Aorta (tissue), 5 donors: ENCODE results near the gene BANK1. TPM values are rescaled to one million over a fixed set of nuclear protein-coding genes. Genes with fewer than 3 reads are reported as not detected.

Source experiments
- ATAC-seq: fragments of 200-7000 bp; cut with Tn5 transposase; one replicate; pipeline ENCODE4 v1.9.1; 2022; ENCODE audit warnings: moderate library complexity; ENCODE audit not compliant: low FRiP score
- DNase-seq, 2 donors: peaks; one replicate each; pipeline ENCODE4 v3.0.0-alpha.2; 2020
- H3K27ac ChIP-seq, 2 donors: one replicate each; pipeline ENCODE4 v1.5.1; 2013; ENCODE audit warnings: low read length in 2 of 2, mild to moderate bottlenecking in 2 of 2, moderate library complexity in 2 of 2, control low read depth in 1 of 2, inconsistent platforms in 1 of 2, low read depth in 1 of 2
- H3K27me3 ChIP-seq, 2 donors: one replicate each; pipeline ENCODE4 v1.6.1; 2013; ENCODE audit warnings: control low read depth in 1 of 2, low read length in 1 of 2, mild to moderate bottlenecking in 1 of 2, moderate library complexity in 1 of 2; ENCODE audit not compliant: insufficient read depth in 2 of 2, control insufficient read depth in 1 of 2
- H3K36me3 ChIP-seq, 2 donors: one replicate each; pipeline ENCODE4 v1.6.1; 2013; ENCODE audit warnings: control low read depth in 1 of 2, low read length in 1 of 2, mild to moderate bottlenecking in 1 of 2; ENCODE audit not compliant: insufficient read depth in 2 of 2, control insufficient read depth in 1 of 2
- H3K4me1 ChIP-seq, 2 donors: one replicate each; pipeline ENCODE4 v1.6.1; 2013; ENCODE audit warnings: low read length in 2 of 2, control low read depth in 1 of 2, mild to moderate bottlenecking in 1 of 2, moderate library complexity in 1 of 2; ENCODE audit not compliant: insufficient read depth in 2 of 2, control insufficient read depth in 1 of 2
- H3K4me3 ChIP-seq, 2 donors: one replicate each; pipeline ENCODE4 v1.5.1; 2013; ENCODE audit warnings: low read length in 2 of 2, control low read depth in 1 of 2, mild to moderate bottlenecking in 1 of 2
- H3K9me3 ChIP-seq: one replicate; pipeline ENCODE4 v1.6.1; 2013; ENCODE audit warnings: mild to moderate bottlenecking, low read length; ENCODE audit not compliant: control insufficient read depth
- WGBS, 2 donors: extraction: QIAGEN DNeasy Blood & Tissue Kit; methylation state at CpG; one replicate each; pipeline ENCODE4 v1.1.7; 2013; 5-methylcytosine and 5-hydroxymethylcytosine counted together
- intact Hi-C, 2 donors: fragments of 100-400 bp; cut with DNase I; formaldehyde crosslinking; loops; one replicate each; pipeline versions ENCODE4 v1.14.2 to v1.15.0; 2022
- polyA plus RNA-seq, 2 donors: library from polyadenylated mRNA; stranded (reverse); fragments of 200-250 nt; gene quantifications; one replicate each; pipeline ENCODE4 v1.2.3, GENCODE V29; 2013
- total RNA-seq, 2 donors: library from RNA; stranded (reverse); fragmentation: NEBNext Ultra II Directional; extraction: Animal tissue kit (Norgen Biotek cat#: 25700); gene quantifications; one replicate each; pipeline ENCODE4 v1.2.1, GENCODE V29; 2021
- donor health status: healthy with polysubstance abuse.
- donor health status: Bipolar disorder and iron deficiency.
- donor health status: DM: no; HTN: no; CAD: no.
- donor health status: DM: no; HTN: no; CAD: no.
- donor health status: DM: yes; HTN: yes; CAD: no.

The BANK1 gene
- total and polyA plus RNA-seq, 4 donors = 0.05 to 1.8 (median 1.2) TPM

GRCh38 chr4:101950258-101950979 lies 159.9 kb downstream of the BANK1 start:
- ATAC-seq (no peak), DNase-seq (no peak)
- no peak overlapping the region for H3K27ac ChIP-seq
- 63 to 64% methylated on average over 3 of the region's 3 CpGs for WGBS, 2 donors
- no peaks in the 10 kb centered on the region for H3K9me3 ChIP-seq
- H3K4me3 ChIP-seq = no peak overlapping the region
- no peaks in the 10 kb centered on the region for H3K4me1 ChIP-seq
- H3K36me3 ChIP-seq = no peaks in the 10 kb centered on the region
- peaks cover 0 to 3% of the 10 kb centered on the region in 2 donors for H3K27me3 ChIP-seq
- intact Hi-C loops = no loop called here

DNA sequence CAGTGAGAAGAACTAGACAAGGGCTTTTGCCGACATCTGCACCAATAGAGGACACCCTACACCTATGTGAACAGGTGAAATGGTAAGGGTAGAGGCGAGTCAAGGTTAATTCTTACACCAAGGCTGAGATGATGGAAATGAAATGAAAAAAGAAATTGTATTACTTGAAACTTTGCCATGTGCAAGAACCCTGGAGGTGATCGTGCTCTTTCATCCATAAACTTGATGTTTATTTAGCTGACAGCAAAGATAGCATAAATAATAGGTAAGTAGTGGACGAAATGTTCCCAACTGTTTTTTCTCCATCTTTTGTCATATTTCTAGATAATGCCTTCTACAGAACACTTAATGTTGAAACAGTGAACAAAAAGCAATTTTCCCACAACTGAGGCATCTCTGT lies 162.5 kb downstream of the BANK1 start:
- no peaks in the 10 kb centered on the region for H3K36me3 ChIP-seq
- 67 to 76% methylated on average over 4 of the region's 4 CpGs for WGBS, 2 donors
- H3K27ac ChIP-seq = no peak overlapping the region

DNA sequence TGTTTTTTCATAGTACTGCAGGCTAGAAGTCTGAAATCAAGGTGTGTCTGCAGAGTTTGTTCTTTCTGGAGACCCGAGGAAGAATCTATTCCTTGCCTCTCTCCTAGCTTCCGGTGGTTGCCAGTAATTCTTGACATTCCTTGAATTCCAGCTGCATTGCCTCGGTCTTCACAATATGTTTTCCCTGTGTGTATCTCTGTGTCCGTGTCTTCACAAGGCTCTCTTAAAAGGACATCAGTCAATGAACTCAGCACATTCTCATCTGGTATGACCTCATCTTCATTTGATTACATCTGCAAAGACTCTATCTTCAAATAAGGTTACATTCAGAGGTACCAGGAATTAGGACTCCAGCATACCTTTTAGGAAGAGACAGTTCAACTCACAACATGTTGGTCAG lies 163.4 kb downstream of the BANK1 start:
- no peak for ATAC-seq
- intact Hi-C loops = no loop called here
- no peaks in the 10 kb centered on the region for H3K36me3 ChIP-seq

More for the DNA sequence above, 162.5 kb downstream of the BANK1 start:
- intact Hi-C loops = no loop called here
- no peaks in the 10 kb centered on the region for H3K9me3 ChIP-seq
- ATAC-seq (no peak), DNase-seq (no peak)
- peaks cover 0 to 3% of the 10 kb centered on the region in 2 donors for H3K27me3 ChIP-seq
- no peak overlapping the region for H3K4me3 ChIP-seq
- no peaks in the 10 kb centered on the region for H3K4me1 ChIP-seq

DNA sequence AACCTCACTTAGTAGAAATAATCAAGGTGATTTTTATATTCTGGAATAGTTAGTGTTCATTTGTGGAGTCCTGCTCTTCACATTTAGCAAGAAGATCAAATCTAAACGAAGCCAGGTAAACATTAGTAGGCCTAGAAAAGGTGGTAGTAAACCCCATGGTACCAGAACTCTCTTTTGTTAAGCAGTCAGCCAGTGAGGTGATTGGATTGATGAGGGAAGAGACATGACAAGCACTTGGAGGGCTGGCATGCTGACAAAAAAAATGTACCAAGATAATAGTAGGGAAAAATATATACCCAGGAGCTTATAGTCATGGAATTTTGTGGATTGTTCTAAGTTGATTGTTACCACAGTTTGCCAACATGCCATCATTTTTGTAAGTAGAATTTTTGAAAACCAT lies 163.8 kb downstream of the BANK1 start:
- Histone ChIP-seq H3K4me1 (no peaks in the 10 kb centered on the region), H3K9me3 (no peaks in the 10 kb centered on the region), H3K27ac (no peak overlapping the region), H3K27me3 (no peaks in the 10 kb centered on the region), H3K4me3 (no peak overlapping the region), H3K36me3 (no peaks in the 10 kb centered on the region)
- DNase-seq = no peak
- intact Hi-C loops = no loop called here
- ATAC-seq = no peak
- 76% methylated on average over 1 of the region's 1 CpG for WGBS, 2 donors

More for the DNA sequence above, 163.4 kb downstream of the BANK1 start:
- DNase-seq = no peak
- WGBS, 2 donors = 10 to 12% methylated on average over 4 of the region's 4 CpGs
- H3K9me3 ChIP-seq = no peaks in the 10 kb centered on the region
- no peak overlapping the region for H3K27ac ChIP-seq
- no peak overlapping the region for H3K4me3 ChIP-seq
- peaks cover 0 to 3% of the 10 kb centered on the region in 2 donors for H3K27me3 ChIP-seq
- no peaks in the 10 kb centered on the region for H3K4me1 ChIP-seq

- Histone ChIP-seq H3K9me3 (no peaks in the 10 kb centered on the region), H3K27me3 (no peaks in the 10 kb centered on the region), H3K4me3 (no peak overlapping the region), H3K4me1 (no peaks in the 10 kb centered on the region), H3K36me3 (no peaks in the 10 kb centered on the region), H3K27ac (no peak overlapping the region)
- WGBS, 2 donors = 62 to 74% methylated on average over 4 of the region's 4 CpGs
- intact Hi-C loops = no loop called here
- ATAC-seq (no peak), DNase-seq (no peak)
Observed at GRCh38 chr4:101954975-101955678, 164.6 kb downstream of the BANK1 start.

- WGBS, 2 donors = 76 to 79% methylated on average over 4 of the region's 4 CpGs
Observed at GRCh38 chr4:101956068-101956825, 165.7 kb downstream of the BANK1 start.

GRCh38 chr4:101958547-101958946 lies 168.0 kb downstream of the BANK1 start:
- Histone ChIP-seq H3K27ac (no peak overlapping the region), H3K9me3 (no peaks in the 10 kb centered on the region), H3K4me1 (no peaks in the 10 kb centered on the region), H3K27me3 (no peaks in the 10 kb centered on the region), H3K36me3 (no peaks in the 10 kb centered on the region), H3K4me3 (no peak overlapping the region)
- ATAC-seq (no peak), DNase-seq (no peak)
- intact Hi-C loops = no loop called here
- WGBS, 2 donors = 90 to 91% methylated on average over 3 of the region's 3 CpGs

More at GRCh38 chr4:101956068-101956825, 165.7 kb downstream of the BANK1 start:
- ATAC-seq (no peak), DNase-seq (no peak)
- Histone ChIP-seq H3K4me1 (no peaks in the 10 kb centered on the region), H3K27ac (no peak overlapping the region), H3K36me3 (no peaks in the 10 kb centered on the region), H3K4me3 (no peak overlapping the region), H3K9me3 (no peaks in the 10 kb centered on the region), H3K27me3 (no peaks in the 10 kb centered on the region)
- intact Hi-C loops = no loop called here

GRCh38 chr4:101960431-101960830 lies 169.9 kb downstream of the BANK1 start:
- H3K36me3 ChIP-seq = no peaks in the 10 kb centered on the region
- WGBS, 2 donors = 92 to 96% methylated on average over 4 of the region's 4 CpGs

More at GRCh38 chr4:101960431-101960830, 169.9 kb downstream of the BANK1 start:
- no peaks in the 10 kb centered on the region for H3K9me3 ChIP-seq
- DNase-seq = no peak
- no peaks in the 10 kb centered on the region for H3K4me1 ChIP-seq
- no peaks in the 10 kb centered on the region for H3K27me3 ChIP-seq
- no peak for ATAC-seq
- H3K4me3 ChIP-seq = no peak overlapping the region
- H3K27ac ChIP-seq = no peak overlapping the region
- intact Hi-C loops = no loop called here
